GM12892 (cell line): Measurements from ENCODE around the gene EXOSC7.
"Not testable (repeated sequence)": the region's sequence is repeated elsewhere in the genome, so short reads cannot be mapped to it uniquely, and the experiment has no call there.

ENCODE experiments used
- POLR2A ChIP-seq: IDR thresholded peaks from 2 replicates; pipeline ENCODE4 v1.6.1; 2011; ENCODE audit warnings: low read depth, low read length, control low read depth
- POLR2AphosphoS5 ChIP-seq: IDR thresholded peaks from 2 replicates; pipeline ENCODE4 v1.6.1; 2011; ENCODE audit warnings: low read depth, low read length, control low read depth
- TAF1 ChIP-seq: IDR thresholded peaks from 2 replicates; pipeline ENCODE4 v1.6.1; 2011; ENCODE audit warnings: low read depth, mild to moderate bottlenecking, control low read depth, low read length, borderline replicate concordance

DNA sequence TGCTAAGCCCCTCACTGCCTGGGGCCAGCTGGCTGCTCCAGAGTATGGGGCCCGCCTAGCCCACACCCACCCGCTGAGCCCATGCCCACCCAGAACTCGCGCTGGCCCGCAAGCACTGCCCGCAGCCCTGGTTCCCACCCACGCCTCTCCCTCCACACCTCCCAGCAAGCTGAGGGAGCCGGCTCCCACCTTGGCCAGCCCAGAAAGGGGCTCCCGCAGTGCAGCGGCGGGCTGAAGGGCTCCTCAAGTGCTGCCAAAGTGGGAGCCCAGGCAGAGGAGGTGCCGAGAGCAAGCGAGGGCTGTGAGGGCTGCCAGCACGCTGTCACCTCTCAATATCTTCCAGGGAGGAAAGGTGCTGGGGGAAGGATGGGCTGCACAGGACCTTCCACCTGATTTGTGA is 10.3 kb downstream of the EXOSC7 start:
- not testable (repeated sequence) for TF ChIP-seq POLR2A, TAF1, POLR2AphosphoS5
